Epithelial cell of esophagus (primary cell): ENCODE results near the gene CXCL1.
A peak's percentile ranks its signal among the peaks of the same experiment; 100 is the strongest.
"Not testable (repeated sequence)": the region's sequence is repeated elsewhere in the genome, so short reads cannot be mapped to it uniquely, and the experiment has no call there.

ENCODE experiments used
- DNase-seq: peaks from one replicate; pipeline ENCODE4 v3.0.0; 2010; ENCODE audit warnings: low read depth
- H3K4me3 ChIP-seq: 2 replicates; pipeline ENCODE4 v1.5.1; 2011; ENCODE audit warnings: mild to moderate bottlenecking, low read length, control low read depth
- CTCF ChIP-seq: IDR thresholded peaks from 2 replicates; pipeline ENCODE4 v1.5.1; 2011; ENCODE audit warnings: low read depth, mild to moderate bottlenecking, low read length, control low read depth, inconsistent platforms; ENCODE audit not compliant: insufficient read depth; ENCODE audit errors: missing control alignments

CXCL1 gene

GRCh38 chr4:73894001-73894400 lies 24.8 kb downstream of the CXCL1 start:
- TF ChIP-seq CTCF: no peak
- DNase-seq: no peak
- H3K4me3 ChIP-seq: no peak overlapping the region

GRCh38 chr4:73895201-73896175 lies 26.3 kb downstream of the CXCL1 start:
- DNase-seq: no peak
- no peak for TF ChIP-seq CTCF
- H3K4me3 ChIP-seq: no peak overlapping the region

- no peak for DNase-seq
- no peak overlapping the region for H3K4me3 ChIP-seq
- TF ChIP-seq CTCF: no peak
Observed at GRCh38 chr4:73896416-73896815, 27.2 kb downstream of the CXCL1 start.

- no peak for TF ChIP-seq CTCF
- H3K4me3 ChIP-seq: no peak overlapping the region
- DNase-seq: no peak
Observed at GRCh38 chr4:73897380-73898136, 28.4 kb downstream of the CXCL1 start.

- not testable (repeated sequence) for DNase-seq, H3K4me3 ChIP-seq
Observed at GRCh38 chr4:73899338-73899737, 30.1 kb downstream of the CXCL1 start.

- H3K4me3 ChIP-seq: no peak overlapping the region
- TF ChIP-seq CTCF: no peak
- DNase-seq: no peak
Observed at GRCh38 chr4:73901031-73901430, 31.8 kb downstream of the CXCL1 start.

- no peak overlapping the region for H3K4me3 ChIP-seq
Observed at GRCh38 chr4:73902038-73902637, 32.9 kb downstream of the CXCL1 start.

More at GRCh38 chr4:73902038-73902637, 32.9 kb downstream of the CXCL1 start:
- peak; percentile 66 for DNase-seq
- TF ChIP-seq CTCF: no peak
